Stimulated activated CD8-positive, alpha-beta memory T cell treated with anti-CD3 and anti-CD28 coated beads, Interleukin-12 subunit alpha, Interleukin-12 subunit beta, amount 100 ng/mL, for 4 hours (primary cell): ENCODE data around the gene NAP1L1.
A peak's percentile ranks its signal among the peaks of the same experiment; 100 is the strongest.

Source experiments
- DNase-seq: peaks from one replicate; pipeline ENCODE4 v3.0.0-alpha.2; 2020; ENCODE audit warnings: low read depth

Gene NAP1L1

GRCh38 chr12:76083904-76084862, at the start of gene NAP1L1:
Gene NAP1L1 (minus strand): TSS chr12:76084685. CDS start chr12:76074219, 10,466 bp downstream.
- peak; percentile 95 for DNase-seq

GRCh38 chr12:76127588-76127987, 43.1 kb upstream of the NAP1L1 start:
- no peak for DNase-seq

- DNase-seq = no peak
Observed at GRCh38 chr12:76124456-76124855, 40.0 kb upstream of the NAP1L1 start.

GRCh38 chr12:76123259-76124212, 39.1 kb upstream of the NAP1L1 start:
- DNase-seq = no peak

- DNase-seq = no peak
Observed at GRCh38 chr12:76119887-76120286, 35.4 kb upstream of the NAP1L1 start.

- DNase-seq = no peak
Observed at GRCh38 chr12:76117751-76118150, 33.3 kb upstream of the NAP1L1 start.

- no peak for DNase-seq
Observed at GRCh38 chr12:76117067-76117691, 32.7 kb upstream of the NAP1L1 start.

- no peak for DNase-seq
Observed at GRCh38 chr12:76113800-76114757, 29.6 kb upstream of the NAP1L1 start.

- no peak for DNase-seq
Observed at GRCh38 chr12:76111209-76111749, 26.8 kb upstream of the NAP1L1 start.

- DNase-seq = no peak
Observed at GRCh38 chr12:76109879-76110278, 25.4 kb upstream of the NAP1L1 start.

GRCh38 chr12:76108356-76108755, 23.9 kb upstream of the NAP1L1 start:
- no peak for DNase-seq

GRCh38 chr12:76106631-76107030, 22.1 kb upstream of the NAP1L1 start:
- no peak for DNase-seq

GRCh38 chr12:76103958-76104357, 19.5 kb upstream of the NAP1L1 start:
- DNase-seq = no peak

GRCh38 chr12:76101739-76102385, 17.4 kb upstream of the NAP1L1 start:
- no peak for DNase-seq

- DNase-seq = no peak
Observed at GRCh38 chr12:76096079-76096646, 11.7 kb upstream of the NAP1L1 start.

- no peak for DNase-seq
Observed at GRCh38 chr12:76094754-76095153, 10.3 kb upstream of the NAP1L1 start.

GRCh38 chr12:76091246-76091754, 6.8 kb upstream of the NAP1L1 start:
- DNase-seq = no peak

- DNase-seq = no peak
Observed at GRCh38 chr12:76085520-76085868, 1.0 kb upstream of the NAP1L1 start.

GRCh38 chr12:76084863-76085519, 506 bp upstream of the NAP1L1 start:
- no peak for DNase-seq
